Activated CD8-positive, alpha-beta memory T cell treated with anti-CD3 and anti-CD28 coated beads for 36 hours (primary cell): Measurements from ENCODE around the gene UBAC2. TPM values are rescaled to one million over a fixed set of nuclear protein-coding genes. Genes with fewer than 3 reads are reported as not detected.

Experiments
- CTCF ChIA-PET: fragments of 350-600 bp; sonication (Branson Sonifier 250); formaldehyde crosslinking; loops from one replicate; lab custom pipeline; 2021; ENCODE audit warnings: antibody characterized with exemption; lab: Charles Lee
- POLR2A ChIA-PET: fragments of 350-600 bp; sonication (Branson Sonifier 250); formaldehyde crosslinking; loops from one replicate; lab custom pipeline; 2021; ENCODE audit warnings: antibody characterized with exemption; lab: Charles Lee
- total RNA-seq, 2 experiments: library from RNA; stranded (reverse); gene quantifications; one replicate each; pipeline ENCODE4 v1.2.3, GENCODE V29; 2021

UBAC2 gene
- total RNA-seq, 2 experiments from 2014 or later = 61.6 to 62.4 TPM

DNA sequence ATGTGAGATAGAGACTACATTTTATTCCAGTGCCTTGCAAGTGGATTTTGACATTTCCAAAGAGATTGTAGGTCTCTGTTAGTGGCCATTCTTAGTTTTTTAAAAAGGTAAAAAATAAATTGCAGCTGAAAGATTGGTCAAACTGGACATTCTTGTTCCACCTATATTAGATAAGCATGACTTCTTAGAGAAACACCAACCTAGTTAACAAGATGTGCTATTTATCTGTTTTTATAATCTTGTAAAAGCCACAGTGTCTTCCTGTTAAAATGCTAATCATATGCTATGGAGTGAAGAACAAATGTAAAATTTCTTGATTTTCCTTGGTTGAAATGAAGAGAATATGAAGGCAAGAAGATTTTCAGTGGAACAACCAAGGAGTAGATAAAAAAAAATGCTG is 140.0 kb downstream of the UBAC2 start:
- POLR2A ChIA-PET = no interaction called here
- CTCF ChIA-PET = interaction anchor here (1.6 kb wide), 1 partner anchor 26 kb away, joined by 3 read pairs; no protein-coding TSS in a partner anchor

DNA sequence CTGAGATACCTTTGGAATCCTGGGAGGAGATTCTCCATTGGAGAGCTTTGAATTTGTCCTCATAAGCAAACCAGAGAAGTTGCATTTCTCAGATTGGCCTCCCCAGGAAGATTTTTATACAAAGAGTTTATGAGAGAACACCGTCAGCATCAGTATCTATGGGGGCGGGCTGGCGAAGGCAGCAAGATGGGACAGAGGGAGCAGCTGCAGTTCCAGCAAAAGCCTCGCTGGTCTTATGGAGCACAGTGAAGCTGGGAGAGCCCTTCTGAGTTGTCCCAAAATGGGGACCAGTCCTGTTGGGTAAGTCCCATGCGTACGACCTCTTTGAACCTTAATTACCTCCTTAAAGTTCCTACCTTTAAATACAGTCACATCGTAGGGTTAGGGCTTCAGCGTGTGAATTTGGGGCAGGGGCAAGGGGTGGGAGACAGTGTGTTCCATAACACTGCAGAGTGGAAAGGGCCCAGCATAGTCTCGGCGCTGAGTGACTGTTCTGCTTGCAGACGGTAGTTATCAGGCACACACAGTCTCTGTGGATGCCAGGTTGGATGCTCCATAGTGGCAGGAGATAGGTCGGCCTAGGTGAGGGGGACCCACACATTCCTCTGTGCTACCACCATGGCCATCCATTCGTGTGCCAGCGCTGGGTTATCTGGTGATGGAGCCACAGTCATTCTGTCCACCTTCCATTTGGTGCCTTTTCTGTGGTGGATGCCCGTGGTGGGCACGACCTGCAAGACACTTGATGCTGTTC is 141.5 kb downstream of the UBAC2 start:
- CTCF ChIA-PET = interaction anchor here (0.9 to 1.6 kb wide), 3 partner anchors 8 to 28 kb away, joined by 3 to 6 read pairs (median 4); no protein-coding TSS in a partner anchor
- POLR2A ChIA-PET = no interaction called here

DNA sequence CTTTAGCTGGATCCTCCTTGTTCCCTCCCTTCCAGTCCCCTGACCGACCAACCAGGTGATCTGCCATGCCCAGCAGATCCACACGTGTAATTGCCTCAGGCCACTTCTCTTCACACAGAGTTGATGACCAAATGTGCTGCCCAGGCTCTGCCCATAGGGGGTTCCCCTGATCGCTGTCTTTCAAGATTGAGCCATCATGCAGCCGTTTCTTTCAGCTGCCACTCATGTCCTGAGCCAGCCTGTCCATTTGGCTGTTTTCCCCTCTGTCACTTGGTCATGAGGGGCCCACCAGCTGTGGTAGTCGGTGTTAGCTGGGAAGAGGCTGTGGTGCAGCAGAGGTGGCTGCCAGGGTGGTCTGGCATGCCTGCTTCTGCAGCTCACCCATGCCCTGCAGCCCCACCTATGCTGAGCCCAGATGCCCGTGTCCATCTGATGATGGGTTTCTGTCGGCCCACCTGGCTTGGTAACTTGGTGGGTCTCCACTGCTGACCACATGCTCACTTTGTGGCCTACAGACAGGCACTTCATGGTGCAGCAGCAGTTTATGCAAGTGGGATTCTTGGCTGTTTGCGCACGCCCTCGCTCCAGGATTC is 142.2 kb downstream of the UBAC2 start:
- ChIA-PET POLR2A (no interaction called here), CTCF (interaction anchor here (1.2 to 1.6 kb wide), 2 partner anchors 9 to 10 kb away, joined by 4 read pairs; no protein-coding TSS in a partner anchor)

DNA sequence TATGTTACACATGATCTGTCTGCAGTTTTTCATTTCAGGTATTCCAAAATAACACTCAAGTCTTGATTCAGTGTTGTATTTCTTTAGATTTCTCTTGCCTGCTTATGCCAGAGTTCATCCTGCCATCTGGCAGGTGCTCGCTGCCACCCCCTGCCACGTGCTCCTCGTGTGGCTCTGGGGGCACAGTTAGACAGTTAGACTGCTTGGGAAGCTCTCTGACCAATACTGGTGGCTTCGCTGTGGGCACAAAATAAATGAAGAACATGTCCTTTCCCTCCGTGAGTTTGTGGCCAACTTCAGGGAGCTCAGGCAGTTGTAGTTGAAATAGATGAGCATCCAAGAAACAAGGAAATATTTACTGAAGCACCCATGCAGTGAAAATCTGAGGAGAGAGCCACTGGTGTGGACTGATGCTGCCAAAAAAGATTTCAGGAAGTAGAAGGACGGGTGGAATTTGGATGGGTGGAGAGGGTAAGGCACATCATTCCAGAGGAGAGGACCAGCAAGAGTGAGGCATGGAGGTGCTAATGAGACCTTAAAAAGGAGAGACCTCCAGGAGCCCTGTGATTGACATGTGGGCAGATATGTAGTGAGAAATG is 144.1 kb downstream of the UBAC2 start:
- ChIA-PET POLR2A (no interaction called here), CTCF (interaction anchor here (0.5 to 1.6 kb wide), 3 partner anchors 8 to 42 kb away, joined by 3 to 4 read pairs (median 4); no protein-coding TSS in a partner anchor)

DNA sequence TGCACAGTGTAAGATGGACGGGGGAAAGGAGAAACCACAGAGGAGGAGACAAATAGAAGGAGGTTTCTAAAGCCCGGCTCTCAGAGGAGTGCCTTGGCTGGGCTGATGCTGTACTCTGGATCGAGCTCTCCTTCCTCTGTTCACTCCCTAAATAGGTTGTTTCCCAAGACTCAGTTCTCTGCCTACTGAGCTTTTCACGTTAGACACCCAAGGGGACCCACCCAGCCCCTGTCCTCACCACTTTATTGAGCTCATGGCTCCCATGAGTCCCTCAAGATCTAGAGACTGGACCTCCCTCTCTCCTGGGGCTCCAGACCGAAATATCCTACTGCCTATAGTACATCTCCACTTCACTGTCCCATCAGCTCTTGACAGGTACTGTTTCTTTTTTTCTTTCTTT is 144.7 kb downstream of the UBAC2 start:
- ChIA-PET CTCF (interaction anchor here (0.5 to 1.5 kb wide), 3 partner anchors 10 to 296 kb away, joined by 3 to 4 read pairs (median 3); no protein-coding TSS in a partner anchor), POLR2A (no interaction called here)

DNA sequence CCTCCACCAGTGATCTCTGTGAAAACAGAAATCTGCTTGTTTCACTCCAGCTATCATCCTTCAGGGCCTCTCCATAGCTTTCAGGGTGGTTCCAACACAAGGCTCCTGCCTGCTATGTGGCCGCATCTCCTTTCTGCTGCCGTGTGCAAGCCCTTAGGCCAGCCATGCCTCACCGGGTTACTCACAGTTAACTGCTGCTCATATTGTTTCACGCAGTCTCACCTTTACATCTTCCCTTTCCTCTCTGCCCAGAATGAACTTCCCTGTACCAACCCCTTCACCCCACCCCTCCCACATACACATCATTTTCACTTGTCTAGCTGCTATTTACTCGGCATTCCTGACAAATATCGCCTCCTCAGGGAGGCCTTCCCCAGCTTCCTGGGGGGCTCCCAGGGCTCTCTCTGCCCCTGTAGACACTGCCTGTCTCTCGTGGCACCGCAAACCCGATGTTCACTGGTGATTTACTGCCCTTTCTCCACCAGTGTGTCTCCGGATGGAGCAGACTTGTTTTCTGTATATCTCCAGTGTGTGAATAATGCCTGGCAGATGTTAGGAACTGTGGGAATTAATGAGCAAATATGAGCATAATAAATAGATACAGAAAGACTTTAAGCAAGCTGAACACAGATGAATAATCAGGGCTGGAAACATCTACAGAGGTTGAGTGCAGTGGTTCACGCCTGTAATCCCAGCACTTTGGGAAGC is 145.8 kb downstream of the UBAC2 start:
- CTCF ChIA-PET = no interaction called here
- POLR2A ChIA-PET = interaction anchor here (1.0 kb wide), 1 partner anchor 41 kb away, joined by 3 read pairs; no protein-coding TSS in a partner anchor

DNA sequence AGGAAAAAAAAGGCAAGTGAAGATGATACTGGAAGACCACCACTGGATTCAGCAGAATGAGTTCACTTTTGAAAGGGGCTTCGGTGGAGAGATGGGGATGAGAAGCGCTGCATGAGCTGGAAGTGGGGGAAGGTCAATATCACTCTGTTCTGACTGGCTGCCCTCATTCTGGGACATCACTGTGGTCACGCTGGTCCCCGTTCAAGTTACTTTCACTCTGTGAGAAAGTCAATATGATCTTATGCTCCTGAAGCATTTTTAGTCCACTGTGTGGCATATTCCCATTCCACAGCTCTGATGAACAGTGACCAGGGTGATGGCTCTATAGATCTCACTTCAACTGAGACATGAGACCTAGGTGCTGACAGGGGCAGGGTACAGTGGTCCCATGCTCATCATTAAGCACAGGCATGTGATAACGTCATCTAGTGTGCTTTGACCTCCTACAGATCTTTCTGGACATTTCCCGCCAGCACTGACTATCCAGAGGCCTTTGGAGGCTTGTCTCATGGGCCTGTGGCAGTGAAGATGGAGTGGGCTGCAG is 146.8 kb downstream of the UBAC2 start:
- CTCF ChIA-PET = interaction anchor here (1.5 to 1.6 kb wide), 2 partner anchors 8 to 9 kb away, joined by 3 to 4 read pairs; no protein-coding TSS in a partner anchor
- POLR2A ChIA-PET = interaction anchor here (1.0 kb wide), 1 partner anchor 42 kb away, joined by 3 read pairs; no protein-coding TSS in a partner anchor

DNA sequence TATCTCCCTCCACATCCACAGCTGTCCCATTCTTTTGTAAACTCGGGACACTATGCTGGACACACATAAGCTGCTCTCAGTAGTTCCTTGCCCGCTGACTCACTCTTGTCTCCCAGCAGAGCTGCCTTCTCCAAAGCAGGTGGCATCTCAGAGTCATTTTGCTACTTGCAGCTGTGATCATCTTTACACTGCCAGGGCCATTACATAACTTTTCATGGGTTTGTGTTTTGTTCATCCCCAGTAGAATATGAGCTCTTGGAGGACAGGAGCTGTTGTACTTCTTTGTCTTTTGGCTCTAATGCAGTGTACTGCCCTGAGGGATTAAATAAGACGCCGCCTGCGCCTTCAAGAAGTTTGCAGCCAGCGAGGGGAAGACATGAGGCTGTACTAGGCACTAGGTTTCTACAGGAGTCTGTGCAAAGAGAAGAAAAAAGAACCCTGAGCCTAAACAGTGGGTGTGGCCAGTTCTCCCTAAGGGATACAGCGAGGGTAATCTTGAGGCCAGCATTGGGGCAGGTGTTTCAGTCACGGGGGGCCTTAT is 147.3 kb downstream of the UBAC2 start:
- ChIA-PET CTCF (interaction anchor here (1.0 to 1.6 kb wide), 4 partner anchors 8 to 26 kb away, joined by 3 to 4 read pairs (median 3); no protein-coding TSS in a partner anchor), POLR2A (interaction anchor here (1.0 kb wide), 1 partner anchor 43 kb away, joined by 3 read pairs; no protein-coding TSS in a partner anchor)

DNA sequence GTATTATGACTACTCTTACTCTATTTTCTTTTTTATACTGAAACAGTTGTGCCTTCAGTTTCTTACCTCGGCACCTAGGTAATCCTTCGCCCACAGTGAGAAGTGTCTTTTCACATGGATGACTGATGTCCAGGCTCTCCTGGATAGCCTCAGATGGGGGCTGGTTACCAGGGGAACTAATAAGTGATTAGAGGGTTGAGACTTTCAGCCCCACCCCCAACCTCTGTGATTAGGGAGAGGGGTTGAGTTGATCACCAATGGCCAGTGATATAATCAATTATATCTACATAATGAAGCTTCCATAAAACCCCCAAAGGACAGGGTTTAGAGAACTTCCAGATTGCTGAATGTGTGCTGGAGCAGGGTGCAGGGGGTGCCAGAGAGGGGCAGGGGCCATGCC is 149.5 kb downstream of the UBAC2 start:
- POLR2A ChIA-PET = no interaction called here
- CTCF ChIA-PET = no interaction called here

DNA sequence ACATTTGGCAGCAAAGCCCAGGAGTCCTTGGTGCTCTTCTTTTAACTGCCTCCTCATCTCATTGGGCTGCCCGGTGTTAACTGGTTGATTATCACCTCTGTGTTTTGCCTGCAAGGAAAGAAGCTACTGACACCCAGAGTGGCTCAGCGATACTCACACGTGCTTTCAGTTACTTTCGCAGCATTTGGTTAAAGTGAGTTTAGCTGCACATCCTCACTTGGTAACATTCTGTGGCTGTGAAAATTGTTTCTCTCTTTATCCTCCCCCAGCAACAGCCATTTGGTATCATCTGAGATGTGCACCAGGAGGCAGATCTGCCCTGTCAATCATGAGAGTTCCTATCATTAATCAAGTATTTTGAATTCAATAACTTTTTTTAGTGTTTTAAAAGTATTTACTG is 151.1 kb downstream of the UBAC2 start:
- POLR2A ChIA-PET = interaction anchor here (0.6 to 2.2 kb wide), 7 partner anchors 26 to 83 kb away, joined by 3 to 14 read pairs (median 5); no protein-coding TSS in a partner anchor
- CTCF ChIA-PET = interaction anchor here (0.6 to 3.2 kb wide), 11 partner anchors 8 to 86 kb away, joined by 3 to 7 read pairs (median 4); no protein-coding TSS in a partner anchor

DNA sequence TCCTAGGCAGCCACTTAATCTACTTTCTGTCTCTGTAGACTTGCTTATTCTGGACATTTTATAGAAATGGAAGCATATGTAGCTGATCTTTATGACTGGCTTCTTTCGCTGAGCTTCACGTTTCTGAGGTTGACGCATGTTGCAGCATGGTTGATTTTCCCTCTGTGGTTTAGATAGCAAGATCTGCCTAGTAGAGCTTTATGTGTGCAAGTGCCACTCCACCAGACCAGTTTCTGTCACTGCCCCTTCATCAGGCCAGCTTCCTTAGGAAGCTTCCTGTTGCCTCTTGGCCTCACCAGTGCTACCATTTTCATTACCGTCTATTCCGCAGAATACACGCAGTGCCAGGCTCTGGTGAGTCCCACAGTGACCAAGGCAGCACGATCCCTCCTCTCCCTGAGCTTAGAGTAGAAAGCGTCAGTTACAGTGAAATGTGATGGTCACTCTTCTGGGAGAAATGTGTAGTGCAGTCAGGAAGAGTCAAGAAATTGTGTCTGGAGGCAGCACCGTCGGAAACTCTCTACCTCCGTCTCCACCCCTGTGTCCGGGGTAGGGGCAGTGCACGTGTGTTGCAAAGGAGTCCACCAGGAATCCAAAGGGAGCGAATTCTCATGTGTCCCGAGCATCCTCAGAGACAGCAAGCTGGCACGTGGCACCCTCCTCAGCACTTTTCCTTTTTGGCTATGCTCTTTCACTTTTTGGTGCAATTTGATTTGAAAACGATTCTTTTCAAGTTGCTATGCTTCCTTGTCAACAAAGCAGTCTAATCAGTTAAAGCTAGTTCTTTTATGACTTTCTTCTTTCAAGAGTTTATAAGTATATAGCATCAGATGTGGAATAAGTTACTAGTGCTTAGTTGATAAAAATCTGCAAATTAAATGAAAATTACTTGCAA is 151.9 kb downstream of the UBAC2 start:
- CTCF ChIA-PET = interaction anchor here (0.8 to 3.2 kb wide), 10 partner anchors 9 to 85 kb away, joined by 3 to 7 read pairs (median 4); no protein-coding TSS in a partner anchor

DNA sequence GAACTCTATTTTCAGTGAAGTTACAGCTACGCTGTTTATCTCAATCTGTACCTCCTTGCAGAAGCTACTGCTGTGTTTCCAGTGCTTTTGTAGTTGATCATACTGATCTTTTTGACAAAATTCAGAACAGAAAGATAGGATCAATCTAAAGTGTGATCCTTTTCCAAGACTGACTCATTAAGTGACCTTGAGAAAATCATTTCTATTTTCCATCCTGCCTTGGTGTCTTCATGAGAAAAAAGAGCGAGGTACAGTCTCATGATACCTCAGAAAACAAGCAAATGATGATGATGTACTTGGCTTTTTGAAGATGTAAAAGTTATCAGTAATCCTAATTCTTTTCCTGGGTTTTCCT is 152.6 kb downstream of the UBAC2 start:
- ChIA-PET POLR2A (interaction anchor here (0.7 to 2.2 kb wide), 6 partner anchors 28 to 81 kb away, joined by 3 to 8 read pairs (median 4); no protein-coding TSS in a partner anchor), CTCF (interaction anchor here (1.2 to 3.2 kb wide), 6 partner anchors 9 to 56 kb away, joined by 3 to 7 read pairs (median 4); no protein-coding TSS in a partner anchor)

More for the DNA sequence above, 151.9 kb downstream of the UBAC2 start:
- POLR2A ChIA-PET = interaction anchor here (0.5 to 2.2 kb wide), 9 partner anchors 27 to 82 kb away, joined by 3 to 14 read pairs (median 4); no protein-coding TSS in a partner anchor

DNA sequence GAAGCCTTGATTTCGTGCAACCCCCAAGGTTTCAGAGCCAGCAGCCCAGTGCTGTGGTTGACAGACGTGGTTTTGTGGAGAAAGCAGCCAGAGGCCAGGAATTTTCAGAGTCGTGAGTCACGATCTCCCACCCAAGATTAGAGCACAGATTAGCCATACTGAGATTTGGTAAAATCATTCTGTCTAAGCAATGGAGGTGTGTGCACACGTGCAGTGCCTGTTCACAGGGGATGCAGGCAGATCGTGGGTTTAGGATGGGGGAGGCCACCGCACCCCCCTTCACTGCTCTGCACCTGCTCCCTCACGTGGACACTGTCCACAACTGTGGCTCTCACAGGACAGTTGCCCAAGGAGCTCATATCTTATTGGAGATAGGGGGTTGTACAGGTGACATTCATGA is 153.2 kb downstream of the UBAC2 start:
- CTCF ChIA-PET = interaction anchor here (0.6 to 3.2 kb wide), 5 partner anchors 13 to 84 kb away, joined by 3 to 7 read pairs (median 5); partner anchors contain the start of gene GPR183
- POLR2A ChIA-PET = no interaction called here

DNA sequence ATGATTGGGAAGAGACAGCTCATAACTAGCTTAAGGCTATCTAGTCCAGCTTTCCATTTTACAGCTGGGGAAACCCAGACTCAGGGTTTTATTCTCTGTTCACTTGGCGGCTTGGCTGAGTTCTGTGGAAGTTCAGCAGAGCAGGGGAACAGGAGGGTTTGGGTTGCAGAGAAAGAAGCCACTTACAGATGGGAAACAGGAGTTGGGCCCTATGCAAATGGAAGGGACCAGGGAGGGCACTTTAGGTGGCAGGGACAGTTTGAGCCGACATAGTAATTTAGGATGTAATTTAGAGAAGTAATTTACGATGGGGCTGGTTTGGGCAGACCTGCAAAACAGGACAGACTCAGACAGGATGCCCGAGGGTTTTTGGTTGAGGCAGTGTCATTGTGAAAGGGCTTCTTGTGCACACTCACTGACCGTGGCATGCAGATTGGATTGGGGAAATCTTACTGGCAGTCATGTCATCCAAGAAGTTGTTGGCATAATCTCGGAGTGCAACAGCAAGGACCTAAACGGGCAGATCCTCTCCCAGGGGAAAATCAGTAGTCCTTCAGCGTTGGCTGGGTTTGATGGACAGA is 153.8 kb downstream of the UBAC2 start:
- POLR2A ChIA-PET = no interaction called here
- CTCF ChIA-PET = interaction anchor here (0.9 to 3.2 kb wide), 6 partner anchors 12 to 48 kb away, joined by 3 to 7 read pairs (median 4); partner anchors contain the start of gene GPR183

DNA sequence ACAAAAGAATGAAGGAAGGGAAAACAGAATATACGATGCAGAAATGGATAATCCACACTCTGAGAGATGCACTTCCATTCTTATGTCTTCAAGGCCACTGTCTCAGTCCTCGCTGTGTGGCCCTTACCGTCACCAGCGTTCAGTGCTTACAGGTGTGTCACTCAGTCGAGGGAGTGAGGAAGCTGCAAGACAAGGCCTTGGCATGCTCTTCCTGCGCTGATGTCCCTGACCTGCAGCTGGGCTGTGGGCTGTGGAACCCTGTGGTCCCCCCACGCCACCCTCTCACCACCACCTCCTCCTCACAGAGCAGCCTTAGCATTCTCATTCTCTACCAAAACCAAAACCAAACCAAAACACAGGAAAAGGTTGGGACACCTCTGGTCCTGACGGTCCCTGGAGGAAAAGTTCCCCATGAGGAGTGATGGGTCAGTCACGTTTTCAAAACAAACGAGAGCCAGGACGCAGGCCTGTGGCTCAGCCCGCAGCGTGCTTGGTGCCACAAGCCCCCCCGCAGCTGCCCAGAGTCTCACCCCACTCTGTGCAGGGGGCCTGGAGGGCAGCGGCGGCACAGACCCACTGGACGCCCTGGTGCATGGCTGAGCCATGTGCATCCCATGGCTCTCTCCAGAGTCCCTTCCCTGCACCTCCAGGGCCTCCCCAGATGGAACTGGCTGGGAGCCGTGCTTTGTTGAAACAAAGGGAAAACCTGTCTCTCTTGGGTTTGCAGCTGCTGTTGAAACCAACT is 154.8 kb downstream of the UBAC2 start:
- POLR2A ChIA-PET = no interaction called here
- CTCF ChIA-PET = interaction anchor here (1.1 to 2.5 kb wide), 5 partner anchors 12 to 49 kb away, joined by 3 to 9 read pairs (median 6); no protein-coding TSS in a partner anchor

DNA sequence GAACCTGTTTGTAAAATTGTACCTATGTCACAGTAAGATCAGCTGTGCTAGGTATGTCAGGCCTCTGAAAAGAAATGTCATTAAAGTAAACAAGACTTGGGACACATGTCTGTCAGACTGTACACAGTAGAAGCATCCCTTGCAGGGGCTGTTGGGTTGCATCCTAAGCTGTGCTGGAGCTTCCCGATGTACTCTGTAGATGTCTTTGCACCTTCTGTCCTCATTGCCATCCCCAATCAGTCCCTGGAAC is 155.3 kb downstream of the UBAC2 start:
- CTCF ChIA-PET = interaction anchor here (1.1 to 2.5 kb wide), 6 partner anchors 11 to 81 kb away, joined by 3 to 9 read pairs (median 6); no protein-coding TSS in a partner anchor

More for the DNA sequence above, 155.3 kb downstream of the UBAC2 start:
- POLR2A ChIA-PET = no interaction called here
